Osteocyte (in vitro differentiated cells): ENCODE results near the gene ACSF3. TPM values are rescaled to one million over a fixed set of nuclear protein-coding genes. Genes with fewer than 3 reads are reported as not detected.

Source experiments
- DNase-seq: peaks from one replicate; pipeline ENCODE4 v3.0.0; 2021; ENCODE audit warnings: mixed read lengths; ENCODE audit not compliant: unreplicated experiment; ENCODE audit errors: extremely low spot score
- H3K27ac Mint-ChIP-seq: one replicate; pipeline ENCODE4 v1.8.0; 2021; ENCODE audit warnings: mild to moderate bottlenecking, mixed read lengths; ENCODE audit not compliant: unreplicated experiment
- H3K27me3 Mint-ChIP-seq: one replicate; pipeline ENCODE4 v1.8.0; 2021; ENCODE audit warnings: mixed read lengths; ENCODE audit not compliant: unreplicated experiment
- H3K36me3 Mint-ChIP-seq: one replicate; pipeline ENCODE4 v1.8.0; 2021; ENCODE audit warnings: mixed read lengths; ENCODE audit not compliant: unreplicated experiment
- H3K4me1 Mint-ChIP-seq: one replicate; pipeline ENCODE4 v1.8.0; 2021; ENCODE audit warnings: mixed read lengths; ENCODE audit not compliant: unreplicated experiment
- H3K4me3 Mint-ChIP-seq: one replicate; pipeline ENCODE4 v1.8.0; 2021; ENCODE audit warnings: mild to moderate bottlenecking, moderate library complexity, mixed read lengths; ENCODE audit not compliant: unreplicated experiment
- H3K9me3 Mint-ChIP-seq: one replicate; pipeline ENCODE4 v1.8.0; 2021; ENCODE audit warnings: mixed read lengths; ENCODE audit not compliant: unreplicated experiment
- total RNA-seq: library from RNA; stranded (reverse); gene quantifications from 2 replicates; pipeline ENCODE4 v1.2.1, GENCODE V29; 2021
- TF ChIP-seq, protein P1 (sequence below): fragments of 200-600 bp; sonication (generic); IDR thresholded peaks from 2 replicates; pipeline ENCODE4 v1.5.0; 2021; ENCODE audit warnings: antibody characterized with exemption, mild to moderate bottlenecking, moderate library complexity

Gene ACSF3
- total RNA-seq, 1 donor from 2014 or later = 33.5 TPM

DNA sequence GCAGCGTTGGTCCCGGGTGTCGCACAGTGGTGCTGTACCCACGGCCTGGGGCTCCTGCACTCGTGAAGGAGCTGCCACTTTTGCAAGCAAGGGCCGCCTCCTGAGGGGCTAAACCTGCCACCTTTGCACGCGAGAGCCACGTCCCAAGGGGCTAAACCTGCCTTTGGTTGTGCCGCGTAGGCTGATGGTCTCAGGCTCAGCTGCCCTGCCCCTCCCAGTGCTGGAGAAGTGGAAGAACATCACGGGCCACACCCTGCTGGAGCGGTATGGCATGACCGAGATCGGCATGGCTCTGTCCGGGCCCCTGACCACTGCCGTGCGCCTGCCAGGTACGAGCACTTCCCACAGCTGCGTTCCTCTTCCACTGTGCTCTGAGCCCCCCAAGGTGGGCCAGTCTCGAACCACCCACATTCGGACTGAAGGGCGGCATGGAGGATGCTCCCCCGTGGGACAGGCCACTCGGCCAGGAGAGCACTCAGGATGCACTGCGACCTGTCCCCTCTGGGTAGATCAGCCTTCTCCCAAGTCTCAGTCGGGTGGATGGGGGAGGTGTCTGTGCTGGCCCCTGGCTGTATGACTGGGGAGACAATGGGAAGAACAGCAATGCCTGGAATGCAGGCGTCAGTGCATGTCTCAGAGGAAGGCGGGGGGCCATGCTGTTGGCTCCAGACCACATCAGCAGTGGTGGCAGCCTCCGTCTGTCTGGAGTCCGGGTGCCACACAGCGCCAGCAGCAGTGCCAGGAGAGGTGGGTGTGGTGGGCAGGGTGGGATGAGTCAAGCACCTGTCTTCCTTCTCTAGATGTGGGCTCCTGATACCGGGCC, 20.7 kb downstream of the ACSF3 start:
- no peaks in the 10 kb centered on the region for H3K9me3 Mint-ChIP-seq
- H3K36me3 Mint-ChIP-seq = peaks cover 30% of the 10 kb centered on the region
- TF ChIP-seq, protein P1, sequence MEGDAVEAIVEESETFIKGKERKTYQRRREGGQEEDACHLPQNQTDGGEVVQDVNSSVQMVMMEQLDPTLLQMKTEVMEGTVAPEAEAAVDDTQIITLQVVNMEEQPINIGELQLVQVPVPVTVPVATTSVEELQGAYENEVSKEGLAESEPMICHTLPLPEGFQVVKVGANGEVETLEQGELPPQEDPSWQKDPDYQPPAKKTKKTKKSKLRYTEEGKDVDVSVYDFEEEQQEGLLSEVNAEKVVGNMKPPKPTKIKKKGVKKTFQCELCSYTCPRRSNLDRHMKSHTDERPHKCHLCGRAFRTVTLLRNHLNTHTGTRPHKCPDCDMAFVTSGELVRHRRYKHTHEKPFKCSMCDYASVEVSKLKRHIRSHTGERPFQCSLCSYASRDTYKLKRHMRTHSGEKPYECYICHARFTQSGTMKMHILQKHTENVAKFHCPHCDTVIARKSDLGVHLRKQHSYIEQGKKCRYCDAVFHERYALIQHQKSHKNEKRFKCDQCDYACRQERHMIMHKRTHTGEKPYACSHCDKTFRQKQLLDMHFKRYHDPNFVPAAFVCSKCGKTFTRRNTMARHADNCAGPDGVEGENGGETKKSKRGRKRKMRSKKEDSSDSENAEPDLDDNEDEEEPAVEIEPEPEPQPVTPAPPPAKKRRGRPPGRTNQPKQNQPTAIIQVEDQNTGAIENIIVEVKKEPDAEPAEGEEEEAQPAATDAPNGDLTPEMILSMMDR = no peak
- no peak overlapping the region for H3K4me3 Mint-ChIP-seq
- H3K27me3 Mint-ChIP-seq = no peaks in the 10 kb centered on the region
- H3K4me1 Mint-ChIP-seq = peaks cover 1% of the 10 kb centered on the region
- no peak overlapping the region for H3K27ac Mint-ChIP-seq
- no peak for DNase-seq

DNA sequence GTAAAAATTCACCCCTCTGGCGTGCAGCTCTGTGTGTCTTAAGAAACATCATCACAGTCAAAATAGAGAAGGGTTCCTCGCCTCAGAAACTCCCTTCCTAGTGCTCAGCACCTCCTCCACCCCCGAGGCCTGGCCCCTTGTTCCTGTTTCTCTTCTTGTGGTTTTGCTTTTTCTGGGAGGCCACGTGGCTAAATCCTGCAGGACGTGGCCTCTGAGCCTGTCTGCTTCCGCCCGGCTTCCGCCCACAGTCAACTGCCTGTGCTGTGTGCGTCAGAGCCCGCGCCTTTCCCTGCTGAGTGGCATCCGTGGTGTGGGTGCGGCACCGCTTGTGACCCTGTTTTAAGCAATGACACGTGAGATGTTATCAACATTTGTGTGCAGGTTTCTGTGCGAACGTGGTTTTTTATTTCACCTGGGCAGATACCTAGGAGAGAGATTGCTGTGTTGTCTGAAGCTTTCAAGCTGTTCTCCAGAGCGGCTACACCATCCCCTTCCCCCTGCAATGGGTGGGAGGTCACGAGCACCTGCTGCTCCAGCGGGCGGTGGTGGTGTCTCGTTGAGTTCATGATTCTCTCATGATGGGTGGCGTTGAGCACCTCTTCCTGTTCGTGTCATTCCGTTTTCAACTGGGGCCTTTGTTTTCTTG, 21.7 kb downstream of the ACSF3 start:
- no peaks in the 10 kb centered on the region for H3K27me3 Mint-ChIP-seq
- no peaks in the 10 kb centered on the region for H3K9me3 Mint-ChIP-seq
- peaks cover 1% of the 10 kb centered on the region for H3K4me1 Mint-ChIP-seq
- H3K4me3 Mint-ChIP-seq = no peak overlapping the region
- peaks cover 30% of the 10 kb centered on the region for H3K36me3 Mint-ChIP-seq
- DNase-seq = no peak
- H3K27ac Mint-ChIP-seq = no peak overlapping the region
- TF ChIP-seq, protein P1 = no peak

DNA sequence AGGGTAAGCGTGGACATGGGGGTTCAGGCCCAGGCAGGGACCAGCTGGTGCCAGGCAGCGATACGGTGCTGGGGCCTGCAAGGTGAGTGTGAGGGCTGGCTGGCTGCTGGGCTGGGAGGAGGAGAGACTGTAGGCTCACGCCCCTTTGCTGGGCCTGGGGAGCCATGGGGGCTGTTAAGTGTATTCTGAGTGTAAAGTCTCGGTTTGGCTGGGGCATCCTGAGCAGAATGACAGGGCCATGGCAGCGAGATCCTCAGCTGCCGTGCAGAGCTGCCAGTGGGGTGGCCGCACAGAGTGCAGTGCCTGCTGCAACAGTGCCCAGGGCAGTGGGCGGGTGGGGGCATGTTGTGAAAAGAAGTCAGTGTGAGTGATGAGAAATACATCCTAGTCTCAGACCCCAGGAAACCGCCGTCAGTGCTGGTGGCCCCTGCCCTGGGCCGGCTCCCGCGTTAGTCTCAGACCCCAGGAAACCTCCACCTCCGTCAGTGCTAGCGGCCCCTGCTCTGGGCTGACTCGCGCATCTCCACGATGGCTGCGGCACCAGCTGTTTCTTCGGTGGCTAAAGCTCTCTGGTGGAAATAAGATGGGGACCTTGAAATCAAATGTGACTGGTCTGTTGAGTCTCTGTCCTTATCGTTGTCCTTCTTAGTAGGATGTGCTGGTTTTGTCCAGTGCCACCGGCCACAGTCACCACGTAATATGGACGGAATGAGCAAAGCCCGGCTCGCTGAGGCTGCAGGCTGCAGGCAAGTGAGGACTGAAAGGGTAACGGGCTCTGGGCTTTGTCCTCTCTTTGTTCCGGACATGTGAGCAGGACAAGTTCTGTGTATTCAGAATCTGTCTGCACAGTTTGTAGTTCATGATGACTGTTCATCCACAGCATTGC, 22.9 kb downstream of the ACSF3 start:
- Mint-ChIP-seq H3K27ac (no peak overlapping the region), H3K4me3 (no peak overlapping the region)
- no peak for DNase-seq

DNA sequence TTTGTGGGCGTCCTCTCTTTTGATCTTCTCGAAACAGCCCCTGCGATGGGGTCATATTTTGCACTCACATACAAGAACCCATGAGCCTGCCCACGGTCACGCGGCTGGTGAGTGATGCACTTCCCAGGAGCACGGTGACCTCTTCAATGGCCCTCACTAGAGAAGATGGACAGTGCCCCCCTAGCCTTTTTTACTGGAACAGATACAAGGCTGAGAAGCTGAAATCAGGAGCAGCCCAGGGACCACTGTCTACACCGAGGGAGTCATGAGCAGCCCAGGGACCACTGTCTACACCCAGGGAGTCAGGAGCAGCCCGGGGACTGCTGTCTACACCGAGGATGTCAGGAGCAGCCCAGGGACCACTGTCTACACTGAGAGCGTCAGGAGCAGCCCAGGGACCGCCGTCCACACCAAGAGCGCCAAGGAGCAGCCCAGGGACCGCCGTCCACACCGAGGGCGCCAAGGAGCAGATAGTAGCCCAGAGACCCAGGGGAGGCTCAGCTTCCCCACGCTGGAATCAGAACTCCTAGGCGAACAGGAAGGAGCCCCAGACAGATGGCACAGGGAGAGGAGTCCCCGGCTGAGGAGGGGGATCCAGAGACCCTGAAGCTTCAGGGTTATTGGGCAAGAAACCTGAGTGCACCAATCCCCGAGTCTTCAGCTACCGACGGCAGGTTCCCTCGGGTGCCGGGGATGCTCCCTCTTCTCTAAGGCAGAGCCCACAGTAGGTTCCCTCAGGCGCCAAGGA, 23.7 kb downstream of the ACSF3 start:
- Mint-ChIP-seq H3K27me3 (no peaks in the 10 kb centered on the region), H3K27ac (no peak overlapping the region), H3K4me3 (no peak overlapping the region), H3K36me3 (peaks cover 37% of the 10 kb centered on the region), H3K4me1 (peaks cover 1% of the 10 kb centered on the region), H3K9me3 (no peaks in the 10 kb centered on the region)
- TF ChIP-seq, protein P1 = no peak
- DNase-seq = no peak

More for the DNA sequence above, 22.9 kb downstream of the ACSF3 start:
- TF ChIP-seq, protein P1 = no peak
- peaks cover 1% of the 10 kb centered on the region for H3K4me1 Mint-ChIP-seq
- H3K27me3 Mint-ChIP-seq = no peaks in the 10 kb centered on the region
- H3K9me3 Mint-ChIP-seq = no peaks in the 10 kb centered on the region
- peaks cover 37% of the 10 kb centered on the region for H3K36me3 Mint-ChIP-seq
